GM04503 (cell line): ENCODE results near the gene CCDC6.
A peak's percentile ranks its signal among the peaks of the same experiment; 100 is the strongest.
"Not testable (repeated sequence)": the region's sequence is repeated elsewhere in the genome, so short reads cannot be mapped to it uniquely, and the experiment has no call there.

Experiments used
- DNase-seq: peaks from one replicate; pipeline ENCODE4 v3.0.0-alpha.2; 2012; ENCODE audit warnings: low read depth

Gene CCDC6

DNA sequence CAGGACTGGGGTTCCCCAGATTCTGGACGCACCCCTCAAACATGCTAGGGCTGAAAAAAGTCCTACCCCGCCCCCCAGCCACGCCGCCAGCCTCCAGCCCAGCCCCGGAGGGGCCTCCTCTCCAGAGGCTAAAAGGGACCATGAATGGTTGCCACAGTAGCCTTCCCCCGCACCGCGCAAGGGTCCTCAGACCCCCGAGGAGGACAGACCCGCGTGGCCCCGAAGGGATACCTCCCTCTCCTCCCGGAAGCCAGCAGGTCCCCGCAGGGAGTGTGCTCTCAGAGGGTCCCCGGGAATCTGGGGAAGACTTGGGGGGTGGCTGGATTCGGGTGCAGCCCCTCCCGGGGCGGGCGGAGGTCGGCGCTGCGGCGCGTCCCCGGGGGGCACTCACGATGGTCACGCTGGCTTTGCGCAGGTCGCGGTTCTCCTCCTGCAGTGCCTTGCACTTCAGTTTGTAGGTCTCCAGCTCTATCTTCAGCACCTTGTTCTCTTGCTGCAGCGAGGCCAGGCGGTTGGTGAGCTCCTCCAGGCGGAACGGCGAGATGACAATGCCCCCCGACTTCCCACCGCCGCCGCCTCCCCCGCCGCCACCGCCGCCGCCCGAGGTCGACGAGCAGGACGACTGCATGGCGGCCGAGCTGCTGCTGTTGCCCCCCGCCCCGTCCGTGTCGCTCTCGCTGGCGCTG lies 482 bp downstream of the CCDC6 start:
- no peak for DNase-seq

DNA sequence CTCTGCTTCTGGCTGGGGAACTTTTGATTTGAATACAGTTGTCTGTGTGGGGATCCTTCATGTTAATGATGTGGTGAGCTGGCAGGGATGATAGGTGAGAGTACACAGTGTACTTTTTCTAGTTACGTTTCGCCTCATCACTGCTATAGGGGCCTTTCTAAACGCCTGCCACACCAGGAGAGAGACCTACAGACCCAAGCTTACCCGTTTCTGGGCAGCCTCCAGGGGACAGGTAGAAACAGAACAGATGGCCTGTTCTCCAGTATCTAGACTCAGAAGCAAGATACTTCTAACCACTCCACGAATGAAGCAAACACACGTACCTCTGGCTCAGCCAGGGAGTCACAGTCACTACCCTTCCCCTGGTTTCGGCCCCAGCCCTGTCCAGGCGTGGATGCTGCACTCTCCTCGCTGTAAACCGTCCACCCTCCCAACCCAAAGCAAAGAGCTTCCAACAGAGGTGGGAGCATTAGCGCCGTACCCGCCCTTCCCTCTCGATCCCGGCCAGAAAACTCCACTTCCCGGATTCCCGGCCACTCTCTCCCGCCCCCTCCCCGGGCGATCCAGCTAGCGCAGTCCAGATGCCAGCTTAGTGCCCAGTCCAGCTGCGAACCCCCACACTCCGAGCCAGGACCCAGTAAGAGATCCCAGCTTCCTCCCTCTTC lies 1.2 kb downstream of the CCDC6 start:
- no peak for DNase-seq

DNA sequence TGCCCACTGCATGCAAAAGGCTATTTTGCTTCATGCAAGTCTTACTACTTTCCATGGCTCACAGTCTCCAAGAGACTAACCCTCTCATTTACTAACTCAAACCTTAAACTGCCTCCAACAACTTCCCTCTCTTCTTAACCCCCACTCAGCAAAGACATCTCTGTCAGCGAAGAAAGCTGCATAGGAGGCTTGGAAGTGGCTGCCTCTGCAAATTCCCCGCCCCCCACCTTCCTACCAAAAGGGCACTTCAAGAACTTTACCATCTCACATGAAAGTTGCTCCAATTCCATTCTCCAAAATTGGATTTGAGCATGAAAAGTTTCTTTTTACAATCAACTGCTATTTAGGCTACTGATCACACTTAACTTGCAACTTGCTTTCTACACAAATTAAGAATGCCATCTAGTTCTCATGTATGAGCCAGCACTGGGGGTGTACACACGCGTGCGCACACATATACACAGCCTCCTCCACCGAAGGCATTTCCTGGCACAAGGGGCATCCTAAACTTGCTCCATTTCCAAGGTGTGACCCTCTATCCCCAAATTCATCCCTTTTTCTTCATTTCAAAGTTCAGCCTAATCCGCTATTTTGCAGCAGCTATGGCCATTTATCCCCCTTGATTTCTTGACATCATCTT lies 1.8 kb downstream of the CCDC6 start:
- DNase-seq: no peak

DNA sequence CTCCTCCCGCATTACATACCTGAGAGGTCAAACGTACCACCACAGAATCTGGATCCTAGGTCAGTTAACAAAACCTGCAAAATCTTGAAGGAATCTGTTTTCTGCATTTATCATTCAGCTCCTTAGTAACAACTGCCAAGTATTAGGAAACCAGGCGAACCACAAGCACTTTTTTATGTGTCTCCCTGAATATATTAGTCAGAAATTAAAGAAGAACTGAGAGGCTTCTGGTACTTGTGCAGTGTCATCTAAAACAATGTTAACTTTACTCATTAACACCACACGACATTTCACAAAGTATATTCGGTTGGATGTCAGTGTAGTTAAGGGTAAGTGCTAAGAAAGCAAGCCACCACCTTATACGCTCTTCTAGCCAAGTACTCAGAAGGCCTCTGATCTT lies 2.5 kb downstream of the CCDC6 start:
- no peak for DNase-seq

DNA sequence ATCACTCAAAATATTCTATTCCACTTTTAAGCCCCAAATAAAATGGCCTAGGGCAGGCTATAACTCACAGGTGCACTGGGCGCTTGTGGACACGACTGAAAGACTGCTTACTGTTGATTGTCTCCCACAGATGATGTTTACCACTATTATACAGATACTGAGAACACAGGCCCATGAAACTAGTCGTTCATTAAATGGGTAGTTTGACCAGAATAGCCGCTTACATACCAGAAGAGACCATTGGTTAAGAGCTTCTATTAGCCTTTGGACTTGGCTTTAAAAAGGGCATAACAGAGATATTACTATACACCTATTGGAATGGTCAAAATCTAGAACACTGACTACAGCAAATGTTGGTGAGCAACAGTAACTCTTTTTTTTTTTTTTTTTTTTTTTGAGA lies 4.3 kb downstream of the CCDC6 start:
- DNase-seq: no peak

DNA sequence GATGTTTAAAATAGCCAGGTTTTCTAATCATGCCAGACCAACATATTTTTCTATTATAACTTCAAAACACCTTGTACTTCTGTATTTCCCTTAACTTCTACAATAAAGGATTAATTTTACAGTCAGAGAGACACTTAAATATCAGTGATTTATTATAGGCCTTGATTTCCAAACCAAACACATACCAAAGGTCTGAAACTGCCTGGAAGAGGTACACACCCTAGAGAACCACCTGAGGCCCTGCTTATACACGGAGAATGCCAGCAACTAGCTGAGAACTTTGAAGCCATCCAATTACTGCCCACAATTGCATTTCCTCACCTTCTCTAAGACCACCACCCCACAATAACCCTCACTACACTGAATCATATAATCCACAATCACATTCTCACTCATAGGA lies 4.9 kb downstream of the CCDC6 start:
- DNase-seq: no peak

DNA sequence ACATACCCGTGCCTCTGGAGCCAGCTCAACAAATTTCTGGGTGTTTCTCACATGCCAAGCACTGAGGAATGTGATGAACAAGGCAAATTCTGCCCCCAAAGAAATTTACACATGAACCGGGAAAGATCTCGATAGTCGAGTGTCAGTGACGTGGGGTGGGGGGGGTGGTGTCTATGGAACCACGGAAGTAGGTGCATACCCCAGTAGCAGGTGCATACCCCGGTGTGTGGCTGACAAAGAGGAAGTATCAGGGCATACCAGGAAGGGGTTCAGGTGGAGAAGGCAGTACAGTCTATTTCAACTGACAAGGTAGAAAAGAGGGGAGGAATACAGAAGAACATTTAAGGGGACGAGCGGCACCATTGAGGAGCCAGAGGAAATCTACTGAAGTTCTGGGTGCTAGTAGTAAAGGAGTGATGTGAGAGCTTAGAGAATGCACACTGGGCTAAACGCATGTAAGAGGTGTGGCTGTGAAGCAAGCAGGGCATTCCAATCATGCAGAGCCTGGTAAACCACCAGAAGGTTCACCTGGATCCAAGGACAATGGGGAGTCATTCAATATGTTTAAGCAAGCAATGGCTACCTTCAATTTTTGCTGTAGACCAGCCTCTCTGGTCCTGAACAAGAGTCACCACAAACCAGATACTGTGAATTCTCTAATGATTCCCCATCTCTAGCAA lies 6.2 kb downstream of the CCDC6 start:
- DNase-seq: no peak

DNA sequence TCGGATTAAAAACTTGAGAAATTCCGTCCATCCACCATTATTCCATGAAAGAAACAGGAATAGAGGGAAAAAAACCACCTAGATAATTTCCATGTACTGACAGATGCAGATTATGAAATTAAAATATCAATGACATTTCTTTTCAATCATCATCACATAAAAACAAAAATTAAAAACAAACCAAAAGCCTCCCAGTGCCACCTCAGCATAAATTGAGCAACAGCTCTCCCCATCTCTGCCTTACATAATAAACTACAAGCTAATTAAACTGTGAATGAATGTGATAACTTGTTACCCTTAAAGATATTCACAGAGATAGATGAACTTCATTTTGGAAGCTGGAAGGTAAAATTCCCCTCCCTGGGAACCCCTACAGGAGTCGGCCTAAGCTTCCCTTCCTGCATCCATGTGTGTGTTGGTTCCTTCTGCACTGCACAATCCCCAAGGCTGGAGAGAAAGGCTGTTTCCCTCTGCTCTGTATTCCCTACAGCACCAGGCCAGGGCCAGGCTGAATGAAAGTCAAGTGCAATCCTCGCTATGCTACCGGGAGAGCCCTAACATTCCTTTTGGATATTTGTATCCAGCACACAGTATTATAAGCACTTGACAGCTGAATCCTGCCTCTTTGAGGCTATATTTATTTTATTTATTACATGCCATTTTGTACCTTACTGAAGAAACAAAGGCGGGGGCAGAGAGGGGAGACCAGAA lies 8.1 kb downstream of the CCDC6 start:
- DNase-seq: no peak

DNA sequence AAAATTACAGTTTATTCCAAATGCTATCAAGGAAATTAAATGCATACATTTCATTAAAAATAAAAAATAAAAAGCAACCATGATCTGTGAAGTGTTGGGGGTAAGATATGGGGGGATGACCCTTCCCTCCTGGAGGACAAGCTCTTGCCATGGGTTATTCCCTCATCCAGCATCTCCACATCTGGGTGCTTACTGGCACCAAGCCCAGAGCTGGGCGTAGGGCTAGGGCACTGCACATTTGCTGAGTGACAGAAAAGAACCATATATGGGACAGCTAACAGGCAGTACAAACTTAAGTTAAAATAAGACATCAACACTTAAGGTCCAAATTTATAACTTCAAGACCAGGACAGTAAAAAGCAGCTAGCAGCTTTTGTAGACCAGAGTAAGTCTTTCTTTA lies 10.2 kb downstream of the CCDC6 start:
- no peak for DNase-seq

DNA sequence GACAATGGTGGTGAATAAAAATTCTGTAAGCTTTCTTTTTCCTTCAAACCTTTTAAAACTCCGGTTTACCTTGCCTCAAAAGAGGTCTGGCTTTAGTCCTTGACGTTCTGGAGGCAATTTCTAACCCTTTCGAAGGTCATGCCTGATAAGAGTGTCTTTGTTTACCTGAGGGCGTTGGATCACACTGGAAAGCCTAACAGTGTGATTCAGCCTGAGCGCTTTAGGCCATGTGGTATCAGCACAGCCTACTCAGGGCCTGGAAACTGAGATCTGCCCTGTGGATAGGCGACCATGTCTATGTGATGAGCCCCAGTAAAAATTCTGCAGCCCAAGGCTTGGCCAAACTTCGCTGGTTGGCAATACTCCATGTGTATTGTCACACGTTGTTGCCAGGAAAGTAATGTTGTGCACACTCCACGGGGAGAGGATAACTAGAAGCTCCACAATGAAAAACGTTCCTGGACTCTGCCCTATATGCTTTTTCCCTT lies 10.7 kb downstream of the CCDC6 start:
- DNase-seq: no peak

DNA sequence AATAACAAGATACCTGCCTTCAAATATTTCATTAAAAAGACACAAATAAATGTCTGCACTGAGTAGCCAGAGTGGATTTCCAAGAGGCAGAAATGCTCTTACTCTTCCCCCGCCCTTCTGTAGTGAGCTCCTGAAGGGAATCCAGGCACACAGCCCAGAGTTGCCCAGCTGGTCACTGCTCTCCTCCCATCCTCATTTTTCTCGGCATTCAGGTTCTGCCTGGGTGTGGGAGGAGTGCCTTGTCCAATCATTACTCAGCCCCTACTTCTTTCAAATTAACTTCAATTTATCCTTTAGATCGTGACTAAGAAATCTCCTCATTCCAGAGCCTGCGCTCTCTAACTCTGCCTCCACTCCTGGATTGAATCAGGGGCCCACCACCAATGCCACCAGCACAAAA lies 12.2 kb downstream of the CCDC6 start:
- DNase-seq: peak; percentile 43

DNA sequence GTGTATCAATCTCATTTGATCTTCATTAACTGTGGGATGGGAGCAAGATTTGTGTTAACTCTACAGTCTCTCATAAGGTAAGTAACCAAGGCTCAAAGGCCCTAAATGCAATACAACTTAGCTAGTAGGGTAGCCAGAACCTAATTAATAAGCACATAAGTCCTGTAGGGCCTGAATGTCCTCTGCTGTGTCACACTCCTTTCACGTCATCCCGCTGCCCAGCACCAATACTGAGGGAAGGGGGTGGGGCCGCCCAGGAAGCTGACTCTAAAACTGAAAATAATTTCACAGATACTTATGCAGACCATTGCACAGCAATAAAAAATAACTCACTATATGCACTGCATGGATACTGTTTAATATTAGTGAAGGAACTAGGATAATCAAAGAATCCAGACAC lies 13.7 kb downstream of the CCDC6 start:
- no peak for DNase-seq

DNA sequence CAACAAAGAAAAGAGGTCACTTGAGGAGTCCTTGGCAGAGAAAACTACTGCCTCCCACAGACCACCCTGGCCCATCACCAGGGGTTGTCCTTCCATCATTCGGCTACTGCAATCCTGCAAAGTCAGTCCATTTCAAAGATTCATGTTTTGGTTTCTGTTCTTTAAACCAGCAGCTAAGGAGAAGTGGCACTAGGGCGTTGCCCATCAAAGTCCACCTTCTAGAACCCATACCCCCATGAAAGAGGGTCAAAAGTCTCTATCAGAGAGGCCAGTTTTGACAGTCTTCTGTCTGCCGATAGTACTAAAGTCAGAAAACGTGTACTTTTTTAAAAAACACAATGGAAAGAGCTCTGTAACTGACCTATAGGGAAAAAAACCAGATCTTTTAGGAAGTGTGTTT lies 14.4 kb downstream of the CCDC6 start:
- no peak for DNase-seq

DNA sequence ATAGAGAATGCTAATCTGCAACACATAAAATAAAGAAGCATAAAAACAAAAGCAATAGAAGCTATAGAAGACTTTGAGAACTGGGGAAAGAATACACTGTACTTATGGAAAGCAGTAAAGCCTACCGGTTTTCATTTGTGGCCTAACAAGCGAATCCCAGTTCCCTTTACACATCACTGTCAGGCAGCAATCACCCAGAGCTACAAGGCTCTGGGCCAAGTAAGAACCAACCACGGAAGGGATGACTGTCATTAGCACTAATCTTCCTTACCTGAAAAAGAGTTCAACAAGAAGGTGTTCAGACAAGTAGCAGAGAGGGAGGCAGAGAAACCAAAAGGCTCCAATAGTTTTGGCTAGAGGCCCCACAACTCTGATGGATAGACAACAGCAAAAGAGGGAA lies 15.0 kb downstream of the CCDC6 start:
- DNase-seq: no peak

DNA sequence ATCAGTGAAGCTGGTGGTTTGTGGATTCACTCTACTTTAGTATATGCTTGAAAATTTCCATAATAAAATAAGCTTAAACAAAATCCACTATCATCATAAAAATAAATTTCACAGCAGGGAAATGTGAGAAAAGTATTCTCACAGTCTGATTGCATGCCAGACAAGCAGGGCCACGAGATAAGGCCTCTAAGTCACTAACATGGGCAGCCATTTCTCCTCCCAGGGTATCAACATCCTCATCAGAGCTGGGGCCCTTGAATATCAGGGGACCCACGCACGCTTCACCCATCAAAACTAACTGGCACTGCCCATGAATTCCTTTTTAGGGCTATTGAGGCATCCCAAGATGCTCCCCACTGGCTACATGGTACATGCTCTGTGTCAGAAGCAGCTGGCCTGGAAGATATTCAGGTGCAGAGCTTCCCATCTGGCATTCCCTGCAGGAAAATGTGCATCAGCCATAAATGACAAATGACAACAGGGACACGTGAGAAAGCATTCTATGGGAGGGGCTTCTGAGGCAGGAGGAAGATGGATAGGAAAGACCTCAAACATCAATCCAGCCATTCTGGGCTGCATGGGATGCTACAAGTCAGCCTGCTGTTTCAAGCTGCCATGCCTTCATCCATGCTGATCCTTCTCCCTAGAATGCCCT lies 17.4 kb downstream of the CCDC6 start:
- no peak for DNase-seq

DNA sequence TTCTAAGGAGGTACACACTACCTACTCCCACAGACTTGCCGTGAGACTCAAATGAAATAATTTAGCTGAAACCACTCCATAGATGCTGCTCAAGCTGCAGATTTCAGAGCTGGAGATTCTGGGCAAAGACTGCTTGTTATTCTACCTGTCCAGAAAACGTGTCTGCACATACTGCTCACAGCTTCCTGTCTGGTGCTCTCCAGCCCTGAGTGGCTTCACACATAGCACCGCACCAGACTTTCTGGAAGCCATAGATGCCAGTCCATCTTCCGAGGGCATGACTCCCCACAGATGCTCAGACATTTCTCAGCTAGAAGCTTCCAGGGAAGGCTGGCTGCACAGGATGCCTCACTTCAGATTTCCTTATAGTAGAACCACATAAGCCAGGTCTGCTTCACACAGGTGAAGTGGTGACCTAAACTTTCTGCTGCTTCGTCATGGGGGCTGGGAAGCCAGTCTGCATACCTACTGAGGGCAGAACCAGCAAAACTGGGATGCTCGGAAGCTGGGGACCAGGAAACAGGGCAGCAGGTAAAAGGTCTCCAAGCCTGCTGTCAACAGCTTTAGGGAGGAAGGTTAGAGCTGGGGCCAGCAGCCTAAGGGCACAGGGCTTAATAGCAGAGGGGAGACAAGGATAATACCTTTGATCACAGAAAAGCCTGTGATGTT lies 18.2 kb downstream of the CCDC6 start:
- DNase-seq: no peak

DNA sequence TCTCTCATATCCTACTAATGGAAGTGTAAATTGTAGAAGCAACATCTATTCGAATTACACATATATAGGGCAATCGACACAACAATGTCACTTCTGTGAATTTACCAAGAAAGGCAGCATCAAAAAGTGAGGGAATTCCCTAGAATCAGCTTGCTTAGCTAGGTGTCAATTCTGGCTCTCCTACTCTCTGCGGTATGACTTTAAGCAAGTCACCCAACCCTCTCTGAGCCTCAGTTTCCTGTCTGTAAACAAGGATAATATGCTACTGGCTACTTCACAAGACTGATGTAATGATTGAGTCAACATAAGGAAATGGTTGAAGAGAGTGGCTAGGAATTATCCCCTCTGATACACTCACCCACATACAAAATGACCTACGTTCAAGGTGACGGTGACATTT lies 19.4 kb downstream of the CCDC6 start:
- no peak for DNase-seq

DNA sequence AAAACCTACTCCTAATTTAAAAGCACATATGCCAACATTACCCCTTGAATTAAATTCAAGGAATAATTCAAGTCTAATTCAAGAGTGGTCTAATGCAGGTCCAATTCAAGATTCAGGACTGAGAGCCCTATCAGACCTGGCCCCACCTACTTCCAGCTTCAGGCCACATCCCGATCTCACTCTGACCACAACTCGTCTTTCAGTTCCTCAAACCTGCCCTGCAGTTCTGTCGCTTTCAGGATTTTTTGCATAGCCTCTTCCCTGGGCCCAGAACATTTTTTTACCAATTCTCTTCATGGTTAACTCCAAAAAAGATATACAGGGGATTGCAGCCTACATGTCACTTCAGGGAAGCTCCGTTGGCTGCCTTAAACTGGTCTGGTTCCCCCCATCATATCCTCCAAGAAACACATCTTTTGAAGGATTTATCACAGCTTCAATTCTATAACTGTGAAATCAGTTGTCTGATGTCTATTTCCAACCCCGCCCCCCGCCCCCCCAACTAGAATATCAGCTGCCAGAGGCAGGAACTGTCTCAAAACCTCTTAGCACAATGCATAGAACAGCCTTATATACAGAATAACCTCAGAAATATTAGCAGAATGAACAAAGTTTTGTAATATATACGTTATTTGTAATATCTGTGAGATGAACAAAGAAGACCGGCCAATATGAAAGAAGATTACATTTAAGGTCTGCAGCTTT lies 20.8 kb downstream of the CCDC6 start:
- DNase-seq: no peak

DNA sequence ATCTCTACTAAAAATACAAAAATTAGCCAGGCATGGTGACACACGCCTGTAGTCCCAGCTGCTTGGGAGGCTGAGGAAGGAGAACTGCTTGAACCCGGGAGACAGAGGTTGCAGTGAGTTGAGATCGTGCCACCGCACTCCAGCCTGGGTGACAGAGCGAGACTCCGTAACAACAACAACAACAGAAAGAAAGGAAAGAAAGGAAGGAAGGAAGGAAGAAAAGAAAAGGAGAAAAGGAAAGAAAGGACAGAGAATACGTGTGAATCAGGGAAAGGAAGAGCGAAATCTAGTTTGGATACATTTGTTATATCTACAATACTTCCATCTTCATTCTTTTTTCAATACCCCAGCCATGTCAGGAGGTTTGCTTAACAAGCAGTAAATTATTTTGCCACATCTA lies 21.5 kb downstream of the CCDC6 start:
- DNase-seq: not testable (repeated sequence)

DNA sequence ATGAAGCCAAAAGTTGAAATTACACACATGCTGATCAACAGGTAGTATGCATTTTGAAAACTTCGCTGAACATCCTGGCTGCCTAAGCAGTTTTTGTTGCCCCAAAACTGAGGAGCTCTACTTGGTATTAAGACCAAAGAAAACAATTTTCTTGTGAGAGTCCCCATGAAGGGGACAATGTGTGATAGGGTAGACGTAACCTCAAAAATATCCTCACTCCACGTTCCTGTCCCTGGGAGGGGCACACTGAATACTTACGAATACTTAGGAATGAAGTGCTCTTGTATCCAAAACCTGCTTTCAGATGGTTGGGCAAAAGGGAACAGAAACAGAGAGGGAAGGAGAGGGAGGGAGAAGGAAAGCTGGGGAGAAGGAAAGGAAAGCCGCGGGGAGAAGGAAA lies 24.7 kb downstream of the CCDC6 start:
- no peak for DNase-seq
